KMS-11 (cell line): Measurements from ENCODE around the gene CXCL10.

ENCODE experiments used
- H2AFZ ChIP-seq: fragments of 200-600 bp; sonication (generic); 2 replicates; pipeline ENCODE4 v1.6.1; 2016; ENCODE audit warnings: antibody characterized with exemption, mixed run types, low read depth
- H3K27ac ChIP-seq: fragments of 200-600 bp; sonication (generic); 2 replicates; pipeline ENCODE4 v1.6.1; 2016; ENCODE audit warnings: mild to moderate bottlenecking, mixed run types
- H3K27me3 ChIP-seq: fragments of 200-600 bp; sonication (generic); 2 replicates; pipeline ENCODE4 v1.6.1; 2017; ENCODE audit warnings: mild to moderate bottlenecking, low read depth, mixed run types, moderate library complexity; ENCODE audit not compliant: insufficient read depth
- H3K36me3 ChIP-seq: fragments of 200-600 bp; sonication (generic); 2 replicates; pipeline ENCODE4 v1.6.1; 2017; ENCODE audit warnings: mild to moderate bottlenecking, mixed run types; ENCODE audit not compliant: insufficient read depth
- H3K4me1 ChIP-seq: fragments of 200-600 bp; sonication (generic); 2 replicates; pipeline ENCODE4 v1.6.1; 2016; ENCODE audit warnings: mild to moderate bottlenecking, low read depth, mixed run types; ENCODE audit not compliant: poor library complexity, severe bottlenecking
- H3K4me2 ChIP-seq: fragments of 200-600 bp; sonication (generic); 2 replicates; pipeline ENCODE4 v1.7.0; 2016; ENCODE audit warnings: mild to moderate bottlenecking, mixed run types
- H3K4me3 ChIP-seq: fragments of 200-600 bp; sonication (generic); IDR thresholded peaks from 2 replicates; pipeline ENCODE4 v1.6.1; 2017; ENCODE audit warnings: low read depth, low read length, mixed read lengths; ENCODE audit not compliant: insufficient read depth
- H3K79me2 ChIP-seq: fragments of 200-600 bp; sonication (generic); 2 replicates; pipeline ENCODE4 v1.6.1; 2016; ENCODE audit warnings: low read depth, mixed run types; ENCODE audit not compliant: insufficient read depth
- H3K9ac ChIP-seq: fragments of 200-600 bp; sonication (generic); 2 replicates; pipeline ENCODE4 v1.6.1; 2016; ENCODE audit warnings: mild to moderate bottlenecking, mixed run types
- H4K20me1 ChIP-seq: fragments of 200-600 bp; sonication (generic); 2 replicates; pipeline ENCODE4 v1.6.1; 2016; ENCODE audit warnings: mild to moderate bottlenecking, mixed run types; ENCODE audit not compliant: insufficient read depth
- TF ChIP-seq, protein P1 (sequence below): fragments of 200-600 bp; sonication (generic); conservative IDR thresholded peaks from 2 replicates; pipeline ENCODE4 v1.6.1; 2017; ENCODE audit warnings: low read depth, mild to moderate bottlenecking, antibody characterized with exemption, low read length, moderate library complexity, mixed read lengths

CXCL10 gene

GRCh38 chr4:75980576-75980975 is 42.7 kb downstream of the CXCL10 start:
- H3K27me3 ChIP-seq = no peaks in the 10 kb centered on the region
- no peaks in the 10 kb centered on the region for H4K20me1 ChIP-seq
- H3K27ac ChIP-seq = no peak overlapping the region
- H3K4me1 ChIP-seq = no peaks in the 10 kb centered on the region
- H3K9ac ChIP-seq = no peak overlapping the region
- H2AFZ ChIP-seq = no peak overlapping the region
- peaks cover 33% of the 10 kb centered on the region; the same call in 1 of the 2 replicates for H3K36me3 ChIP-seq
- H3K4me2 ChIP-seq = no peak overlapping the region
- TF ChIP-seq, protein P1, sequence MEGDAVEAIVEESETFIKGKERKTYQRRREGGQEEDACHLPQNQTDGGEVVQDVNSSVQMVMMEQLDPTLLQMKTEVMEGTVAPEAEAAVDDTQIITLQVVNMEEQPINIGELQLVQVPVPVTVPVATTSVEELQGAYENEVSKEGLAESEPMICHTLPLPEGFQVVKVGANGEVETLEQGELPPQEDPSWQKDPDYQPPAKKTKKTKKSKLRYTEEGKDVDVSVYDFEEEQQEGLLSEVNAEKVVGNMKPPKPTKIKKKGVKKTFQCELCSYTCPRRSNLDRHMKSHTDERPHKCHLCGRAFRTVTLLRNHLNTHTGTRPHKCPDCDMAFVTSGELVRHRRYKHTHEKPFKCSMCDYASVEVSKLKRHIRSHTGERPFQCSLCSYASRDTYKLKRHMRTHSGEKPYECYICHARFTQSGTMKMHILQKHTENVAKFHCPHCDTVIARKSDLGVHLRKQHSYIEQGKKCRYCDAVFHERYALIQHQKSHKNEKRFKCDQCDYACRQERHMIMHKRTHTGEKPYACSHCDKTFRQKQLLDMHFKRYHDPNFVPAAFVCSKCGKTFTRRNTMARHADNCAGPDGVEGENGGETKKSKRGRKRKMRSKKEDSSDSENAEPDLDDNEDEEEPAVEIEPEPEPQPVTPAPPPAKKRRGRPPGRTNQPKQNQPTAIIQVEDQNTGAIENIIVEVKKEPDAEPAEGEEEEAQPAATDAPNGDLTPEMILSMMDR = no peak
- peaks cover 14% of the 10 kb centered on the region; the same call in 1 of the 2 replicates for H3K79me2 ChIP-seq
- H3K4me3 ChIP-seq = no peak overlapping the region

DNA sequence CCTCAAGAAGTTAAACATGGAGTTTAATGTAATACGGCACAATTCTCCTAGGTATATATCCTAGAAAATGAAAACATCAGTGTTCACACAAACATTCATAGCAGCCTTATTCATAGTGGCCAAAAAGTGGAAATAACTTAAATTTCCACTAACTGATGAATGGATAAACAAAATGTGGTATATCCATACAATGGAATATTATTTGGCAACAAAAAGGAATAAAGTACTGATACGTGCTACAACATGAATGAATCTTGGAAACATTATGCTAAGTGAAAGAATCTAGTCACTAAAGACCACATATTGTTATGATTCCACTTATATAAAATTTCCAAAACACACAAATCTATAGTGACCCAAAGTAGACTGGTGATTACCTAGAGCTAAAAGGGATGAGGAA is 47.1 kb downstream of the CXCL10 start:
- Histone ChIP-seq H3K4me2 (no peak overlapping the region), H3K36me3 (peaks cover 61% of the 10 kb centered on the region; the same call in 1 of the 2 replicates), H3K4me1 (no peaks in the 10 kb centered on the region), H3K4me3 (no peak overlapping the region), H3K27ac (no peak overlapping the region), H2AFZ (no peak overlapping the region), H3K9ac (no peak overlapping the region), H3K27me3 (no peaks in the 10 kb centered on the region), H3K79me2 (no peaks in the 10 kb centered on the region), H4K20me1 (no peaks in the 10 kb centered on the region)
- TF ChIP-seq, protein P1 = no peak

GRCh38 chr4:75973766-75974165 is 49.5 kb downstream of the CXCL10 start:
- Histone ChIP-seq H3K36me3 (peaks cover 58% of the 10 kb centered on the region; the same call in 1 of the 2 replicates), H3K27ac (no peak overlapping the region), H3K4me1 (no peaks in the 10 kb centered on the region), H4K20me1 (no peaks in the 10 kb centered on the region), H3K79me2 (no peaks in the 10 kb centered on the region), H3K27me3 (no peaks in the 10 kb centered on the region), H3K4me3 (no peak overlapping the region), H3K4me2 (no peak overlapping the region), H2AFZ (no peak overlapping the region), H3K9ac (no peak overlapping the region)
- TF ChIP-seq, protein P1 = no peak
